Effector memory CD8-positive, alpha-beta T cell (primary cell): ENCODE measurements around the gene ACTR3C.
"Not testable (repeated sequence)": the region's sequence is repeated elsewhere in the genome, so short reads cannot be mapped to it uniquely, and the experiment has no call there.

Experiments used
- ATAC-seq: fragments of 150-1000 bp; cut with Tn5 transposase; replicated peaks from 2 replicates; pipeline ENCODE4 v1.10.0; 2021; ENCODE audit warnings: mild to moderate bottlenecking, moderate library complexity
- DNase-seq, 3 experiments: peaks; one replicate each; pipeline ENCODE4 v3.0.0; 2021
- H3K27ac Mint-ChIP-seq, 2 donors: one replicate each; pipeline ENCODE4 v1.8.0; 2022; ENCODE audit warnings: mild to moderate bottlenecking in 2 of 2, mixed read lengths in 2 of 2, moderate library complexity in 2 of 2
- H3K27me3 Mint-ChIP-seq, 2 donors: one replicate each; pipeline ENCODE4 v1.8.0; 2022; ENCODE audit warnings: mixed read lengths in 2 of 2
- H3K36me3 Mint-ChIP-seq: one replicate; pipeline ENCODE4 v1.8.0; 2022; ENCODE audit warnings: mild to moderate bottlenecking, moderate library complexity, mixed read lengths; ENCODE audit not compliant: insufficient read depth
- H3K4me1 Mint-ChIP-seq, 2 donors: one replicate each; pipeline ENCODE4 v1.8.0; 2022; ENCODE audit warnings: low read depth in 2 of 2, mixed read lengths in 2 of 2
- H3K4me3 Mint-ChIP-seq, 2 donors: one replicate each; pipeline ENCODE4 v1.8.0; 2022; ENCODE audit warnings: mild to moderate bottlenecking in 2 of 2, mixed read lengths in 2 of 2, moderate library complexity in 2 of 2
- H3K9me3 Mint-ChIP-seq, 2 donors: one replicate each; pipeline ENCODE4 v1.8.0; 2022; ENCODE audit warnings: mixed read lengths in 2 of 2

Gene ACTR3C

DNA sequence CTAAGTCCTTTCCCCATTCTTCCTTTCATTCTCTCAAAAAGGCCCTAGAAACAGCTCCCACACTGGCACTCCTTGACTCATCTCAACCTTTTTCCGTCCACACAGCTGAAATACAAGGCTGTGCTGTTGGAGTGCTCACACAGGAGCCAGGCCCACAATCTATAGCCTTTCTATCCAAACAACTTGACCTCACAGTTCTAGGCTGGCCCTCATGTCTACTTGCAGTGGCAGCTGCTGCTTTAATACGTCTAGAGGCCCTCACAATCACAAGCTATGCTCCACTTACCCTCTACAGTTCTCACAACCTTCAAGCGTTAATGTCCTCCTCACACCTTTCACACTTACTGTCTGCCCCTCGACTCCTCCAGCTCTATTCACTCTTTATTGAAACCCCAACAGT is 12.2 kb downstream of the ACTR3C start:
- H3K27me3 Mint-ChIP-seq: no peaks in the 10 kb centered on the region
- ATAC-seq (no peak), DNase-seq (no peak)
- no peaks in the 10 kb centered on the region for H3K9me3 Mint-ChIP-seq
- H3K4me1 Mint-ChIP-seq: peaks cover 3 to 6% of the 10 kb centered on the region in 2 donors
- H3K4me3 Mint-ChIP-seq: no peak overlapping the region
- no peaks in the 10 kb centered on the region for H3K36me3 Mint-ChIP-seq
- no peak overlapping the region for H3K27ac Mint-ChIP-seq

DNA sequence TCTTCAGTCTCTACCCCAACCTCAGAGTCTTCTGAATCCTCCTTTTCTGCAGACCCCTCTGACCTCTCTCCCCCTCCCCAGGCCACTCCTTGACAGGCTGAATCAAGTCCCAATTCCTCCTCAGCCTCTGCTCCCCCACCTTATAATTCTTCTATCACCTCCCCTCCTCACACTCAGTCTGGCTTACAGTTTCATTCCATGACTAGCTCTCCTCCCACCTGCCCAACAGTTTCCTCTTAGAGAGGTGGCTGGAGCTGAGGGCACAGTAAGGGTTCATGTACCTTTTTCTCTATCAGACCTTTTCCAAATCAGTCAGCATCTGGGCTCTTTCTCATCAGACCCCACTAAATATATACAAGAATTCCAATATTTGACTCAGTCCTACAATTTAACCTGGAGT is 14.8 kb downstream of the ACTR3C start:
- H3K9me3 Mint-ChIP-seq: no peaks in the 10 kb centered on the region
- H3K27me3 Mint-ChIP-seq: no peaks in the 10 kb centered on the region
- peaks cover 5 to 12% of the 10 kb centered on the region in 2 donors for H3K4me1 Mint-ChIP-seq
- no peak overlapping the region for H3K4me3 Mint-ChIP-seq
- no peak overlapping the region for H3K27ac Mint-ChIP-seq
- DNase-seq (no peak), ATAC-seq (no peak)
- H3K36me3 Mint-ChIP-seq: no peaks in the 10 kb centered on the region

DNA sequence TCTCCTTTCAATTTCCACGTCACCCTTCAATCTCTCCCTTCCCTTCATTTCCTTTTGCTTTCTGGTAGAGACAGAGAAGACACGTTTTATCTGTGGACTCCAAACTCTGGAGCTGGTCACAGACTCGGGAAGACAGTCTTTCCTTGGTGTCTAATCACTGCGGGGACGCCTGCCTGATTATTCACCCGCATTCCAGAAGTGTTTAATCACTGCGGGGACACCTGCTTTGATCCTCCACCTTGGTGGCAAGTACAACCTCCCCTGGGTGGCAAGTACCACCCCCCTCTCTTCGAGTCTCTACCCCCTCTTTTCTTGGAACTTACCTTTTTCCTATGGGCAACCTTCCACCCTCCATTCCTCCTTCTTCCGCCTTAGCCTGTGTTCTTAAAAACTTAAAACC is 15.4 kb downstream of the ACTR3C start:
- Mint-ChIP-seq H3K4me1 (peaks cover 2 to 12% of the 10 kb centered on the region in 2 donors), H3K9me3 (no peaks in the 10 kb centered on the region), H3K36me3 (no peaks in the 10 kb centered on the region), H3K27me3 (no peaks in the 10 kb centered on the region), H3K4me3 (no peak overlapping the region), H3K27ac (no peak overlapping the region)
- no peak for DNase-seq
- no peak for ATAC-seq

DNA sequence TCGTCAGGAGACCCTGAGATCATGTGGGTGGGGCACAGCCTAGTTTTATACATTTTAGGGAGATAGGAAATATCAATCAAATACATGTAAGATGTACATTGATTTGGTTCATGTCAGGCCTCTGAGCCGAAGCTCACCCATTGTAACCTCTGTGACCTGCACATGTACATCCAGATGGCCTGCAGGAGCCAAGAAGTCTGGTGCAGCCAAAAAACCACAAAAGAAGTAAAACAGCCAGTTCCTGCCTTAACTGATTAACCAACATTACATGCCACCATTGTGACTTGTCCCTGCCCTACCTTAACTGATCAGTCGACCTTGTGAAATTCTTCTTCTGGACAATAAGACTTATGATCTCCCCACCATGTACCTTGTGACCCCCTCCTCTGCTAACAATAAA is 16.2 kb downstream of the ACTR3C start:
- Mint-ChIP-seq H3K27me3 (no peaks in the 10 kb centered on the region), H3K27ac (no peak overlapping the region), H3K36me3 (no peaks in the 10 kb centered on the region), H3K4me1 (peaks cover 2 to 12% of the 10 kb centered on the region in 2 donors), H3K4me3 (no peak overlapping the region), H3K9me3 (no peaks in the 10 kb centered on the region)
- DNase-seq (no peak), ATAC-seq (no peak)

DNA sequence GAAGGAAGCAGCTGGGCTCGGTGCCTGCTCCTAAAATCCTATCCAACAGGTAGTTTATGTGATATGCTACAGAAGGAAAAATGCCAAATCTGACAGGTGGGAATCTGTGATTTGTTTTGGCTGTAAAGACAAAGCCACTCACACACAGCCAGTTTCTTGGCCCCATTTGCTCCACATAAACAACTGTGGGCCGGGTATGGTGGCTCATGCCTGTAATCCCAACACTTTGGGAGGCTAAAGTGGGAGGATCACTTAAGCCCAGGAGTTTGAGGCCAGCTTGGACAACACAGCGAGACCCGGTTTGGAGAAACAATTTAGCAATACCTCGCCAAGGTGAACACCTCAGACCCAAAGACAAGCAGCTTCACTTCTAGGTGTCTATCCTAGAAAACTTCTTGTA is 17.0 kb downstream of the ACTR3C start:
- not testable (repeated sequence) for H3K36me3 Mint-ChIP-seq, H3K27ac Mint-ChIP-seq, H3K9me3 Mint-ChIP-seq, H3K4me3 Mint-ChIP-seq, ATAC-seq, H3K27me3 Mint-ChIP-seq, DNase-seq
- peaks cover 2 to 12% of the 10 kb centered on the region in 2 donors for H3K4me1 Mint-ChIP-seq

DNA sequence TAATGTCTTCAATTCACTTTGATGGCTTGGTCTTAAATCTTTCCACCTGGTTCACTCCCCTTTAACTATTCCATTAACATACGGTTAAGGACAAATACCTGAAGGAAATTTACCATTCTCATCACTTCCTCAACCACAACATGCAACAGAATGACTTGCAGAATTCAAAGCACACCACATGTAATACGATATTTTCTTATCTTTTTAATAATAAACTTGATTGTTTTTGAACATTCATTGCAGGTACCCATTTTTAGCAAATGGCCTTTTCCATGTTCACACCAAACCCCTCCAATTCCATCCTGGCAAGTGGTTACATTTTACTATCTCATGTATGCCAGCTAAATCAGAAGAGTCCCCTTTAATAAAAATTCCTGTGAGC is 17.5 kb downstream of the ACTR3C start:
- peaks cover 2 to 12% of the 10 kb centered on the region in 2 donors for H3K4me1 Mint-ChIP-seq
- H3K4me3 Mint-ChIP-seq, ATAC-seq, H3K9me3 Mint-ChIP-seq, H3K27ac Mint-ChIP-seq, H3K27me3 Mint-ChIP-seq, H3K36me3 Mint-ChIP-seq, DNase-seq: not testable (repeated sequence)

DNA sequence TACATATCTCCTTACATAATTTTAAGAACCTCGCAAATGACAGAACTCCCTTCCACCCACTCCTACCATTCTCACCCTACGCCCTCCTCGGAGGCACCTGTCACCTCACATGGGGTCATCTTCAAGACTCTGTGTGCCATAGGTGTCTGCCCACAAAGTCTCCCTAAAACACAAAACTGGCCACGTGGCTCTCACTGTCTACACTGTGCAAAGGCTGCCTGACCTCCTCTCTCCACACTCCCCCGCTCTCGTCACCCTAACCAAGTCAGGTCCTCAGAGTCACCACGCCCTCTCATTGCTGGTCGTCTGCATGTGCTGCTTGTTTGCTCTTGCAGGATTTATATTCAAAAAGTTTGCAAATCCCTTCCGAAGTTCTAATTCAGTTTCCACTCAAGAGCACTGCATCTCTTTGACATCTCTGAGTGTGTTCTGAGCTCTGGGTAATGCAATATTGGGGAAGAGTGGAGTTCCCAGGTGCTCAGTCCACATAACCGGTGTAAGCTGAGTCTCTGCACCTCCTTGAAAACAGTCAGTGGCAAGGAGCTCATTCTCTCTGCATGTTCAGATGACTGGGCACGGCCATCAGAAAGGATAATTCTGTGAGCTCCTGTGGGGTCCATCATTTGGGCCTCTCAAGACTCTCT is 18.0 kb downstream of the ACTR3C start:
- Mint-ChIP-seq H3K27ac (peak overlapping the region in 1 of 2 donors; percentile 54), H3K4me1 (peaks cover 2 to 12% of the 10 kb centered on the region in 2 donors)
- not testable (repeated sequence) for ATAC-seq, H3K9me3 Mint-ChIP-seq, H3K36me3 Mint-ChIP-seq, H3K27me3 Mint-ChIP-seq, H3K4me3 Mint-ChIP-seq, DNase-seq

DNA sequence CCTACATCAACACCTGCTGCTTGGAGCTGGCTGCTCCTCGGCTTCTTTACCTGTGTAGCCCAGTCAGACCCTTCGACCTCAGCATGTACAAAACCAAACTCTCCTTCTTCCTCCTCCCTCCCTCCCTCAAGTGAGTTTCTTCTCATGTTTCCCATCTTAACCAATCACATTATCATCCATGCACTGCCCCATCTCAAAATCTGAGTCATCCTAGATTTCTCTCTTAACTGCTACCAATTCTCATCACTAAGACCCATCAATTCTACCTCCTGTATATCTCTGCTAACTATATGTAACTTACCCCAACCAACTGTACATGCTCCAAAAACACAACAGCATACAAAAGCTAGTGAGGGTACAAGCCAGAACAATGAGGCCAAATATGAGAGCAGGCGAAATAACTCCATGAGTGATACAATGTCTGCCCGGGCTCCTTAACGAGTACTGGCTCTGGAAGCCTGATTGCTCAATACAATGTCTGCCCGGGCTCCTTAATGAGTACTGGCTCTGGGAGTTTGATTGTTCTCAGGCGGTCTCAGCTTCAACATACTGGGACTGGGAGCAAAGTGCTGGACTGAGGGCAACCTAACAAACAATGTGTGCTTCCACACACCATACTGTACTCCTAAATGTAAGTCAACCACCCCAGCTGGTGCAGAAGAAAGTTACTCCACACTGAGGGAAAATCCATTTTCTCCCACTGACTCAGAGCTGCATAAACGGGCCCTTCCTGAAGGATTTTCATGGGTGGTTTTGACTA is 18.7 kb downstream of the ACTR3C start:
- not testable (repeated sequence) for DNase-seq, H3K4me3 Mint-ChIP-seq, H3K27me3 Mint-ChIP-seq, H3K9me3 Mint-ChIP-seq, ATAC-seq, H3K36me3 Mint-ChIP-seq
- Mint-ChIP-seq H3K4me1 (peaks cover 2 to 12% of the 10 kb centered on the region in 2 donors), H3K27ac (peak overlapping the region in 1 of 2 donors; percentile 54)

DNA sequence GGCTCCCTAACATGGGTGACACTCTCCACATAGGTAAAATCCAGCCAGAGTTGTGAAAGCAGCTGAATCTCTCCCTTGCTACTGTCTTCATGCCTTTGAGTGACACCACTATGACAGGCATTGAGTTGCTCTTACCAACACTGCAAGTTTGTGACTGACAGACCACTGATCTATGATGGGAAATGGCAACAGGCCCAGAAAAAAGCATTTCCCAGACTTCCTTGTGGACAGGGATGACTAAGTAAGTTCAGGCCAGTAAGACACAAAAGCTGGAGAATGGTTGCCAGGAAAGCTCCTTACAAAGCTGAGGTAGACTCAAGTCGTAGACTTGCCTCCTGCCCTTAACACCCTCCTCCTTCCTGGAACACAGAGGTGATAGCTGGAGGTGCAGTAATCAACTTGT is 20.4 kb downstream of the ACTR3C start:
- H3K9me3 Mint-ChIP-seq, H3K27ac Mint-ChIP-seq, DNase-seq, ATAC-seq, H3K27me3 Mint-ChIP-seq, H3K4me3 Mint-ChIP-seq, H3K36me3 Mint-ChIP-seq, H3K4me1 Mint-ChIP-seq: not testable (repeated sequence)

DNA sequence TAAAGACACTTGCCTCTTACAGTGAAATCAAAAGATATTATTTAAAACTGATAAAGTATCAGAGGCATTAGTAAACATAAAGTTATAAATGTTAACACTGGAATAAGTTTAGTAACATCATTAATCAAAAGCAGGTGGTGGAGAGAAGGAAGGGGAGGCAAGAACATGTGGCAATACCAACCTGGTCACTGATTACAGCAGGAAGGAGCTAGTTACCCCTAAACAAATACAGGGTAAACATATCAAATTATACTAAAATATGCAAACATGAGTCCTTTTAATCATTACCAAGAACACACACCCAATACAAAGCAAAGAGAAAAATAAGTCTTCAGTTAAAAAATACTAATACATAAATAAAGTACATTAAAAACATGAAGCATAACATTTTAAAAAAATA is 25.4 kb downstream of the ACTR3C start:
- not testable (repeated sequence) for H3K4me3 Mint-ChIP-seq, H3K36me3 Mint-ChIP-seq, H3K27me3 Mint-ChIP-seq, H3K9me3 Mint-ChIP-seq, H3K4me1 Mint-ChIP-seq, ATAC-seq, DNase-seq, H3K27ac Mint-ChIP-seq

DNA sequence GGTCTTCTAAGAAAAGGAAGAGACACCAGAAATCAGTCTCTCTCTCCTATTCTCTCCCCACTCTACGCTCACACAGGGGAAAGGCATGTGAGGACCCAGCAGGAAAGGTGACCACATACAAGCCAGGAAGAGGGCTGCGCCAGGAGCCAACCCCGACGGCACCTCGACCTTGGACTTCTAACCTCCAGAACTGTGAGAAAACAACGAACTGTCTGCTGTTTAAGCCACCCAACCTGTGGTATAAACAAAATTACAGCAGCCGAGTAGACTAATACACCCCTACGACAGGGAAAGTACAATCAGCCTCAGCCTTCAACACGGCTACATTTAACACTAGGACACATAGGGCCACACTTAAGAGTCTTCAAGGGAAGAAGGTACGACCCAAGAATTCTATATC is 26.5 kb downstream of the ACTR3C start:
- not testable (repeated sequence) for H3K27ac Mint-ChIP-seq, DNase-seq, H3K36me3 Mint-ChIP-seq, H3K9me3 Mint-ChIP-seq, ATAC-seq, H3K27me3 Mint-ChIP-seq, H3K4me3 Mint-ChIP-seq, H3K4me1 Mint-ChIP-seq

DNA sequence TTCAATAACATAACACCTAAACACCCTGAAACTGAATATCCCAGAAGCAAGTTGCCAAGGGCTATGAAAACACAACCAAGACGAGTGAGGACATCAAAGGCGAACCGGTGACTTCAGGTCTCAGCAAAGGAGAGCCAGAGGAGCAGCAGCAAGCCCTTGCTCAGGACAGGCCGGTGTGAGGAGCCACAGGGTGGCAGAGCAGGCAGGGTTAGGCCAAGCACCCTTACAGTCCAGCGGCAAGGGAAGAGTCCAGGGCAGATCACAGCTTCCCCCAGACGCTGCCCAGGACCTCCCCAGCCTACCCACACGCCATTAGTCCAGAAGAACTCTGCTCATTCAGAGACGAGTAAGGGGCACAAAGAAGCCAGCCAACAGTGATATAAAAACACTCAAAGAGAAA is 27.7 kb downstream of the ACTR3C start:
- not testable (repeated sequence) for H3K9me3 Mint-ChIP-seq, H3K36me3 Mint-ChIP-seq, H3K27me3 Mint-ChIP-seq, H3K4me1 Mint-ChIP-seq, ATAC-seq, DNase-seq, H3K4me3 Mint-ChIP-seq, H3K27ac Mint-ChIP-seq

DNA sequence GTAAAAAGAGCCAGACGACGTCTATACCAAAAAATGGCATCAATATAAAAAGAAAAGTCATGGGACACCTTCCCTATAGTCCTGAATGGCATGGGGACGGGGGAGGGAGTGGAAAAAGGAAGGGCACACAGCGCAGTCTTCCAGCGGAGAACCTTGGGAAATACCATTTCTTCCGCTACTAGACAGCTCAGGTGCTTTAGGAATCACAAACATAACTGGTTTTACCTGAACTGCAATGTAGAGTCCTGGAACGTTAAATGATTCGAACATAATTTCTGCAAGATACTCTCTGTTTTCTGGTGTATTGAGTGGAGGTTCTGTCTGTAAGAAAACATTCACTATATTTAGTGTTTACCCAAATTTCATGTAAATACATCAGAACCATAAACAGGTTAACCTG is 28.3 kb downstream of the ACTR3C start:
- H3K9me3 Mint-ChIP-seq, H3K4me1 Mint-ChIP-seq, H3K36me3 Mint-ChIP-seq, DNase-seq, H3K4me3 Mint-ChIP-seq, H3K27ac Mint-ChIP-seq, ATAC-seq, H3K27me3 Mint-ChIP-seq: not testable (repeated sequence)

DNA sequence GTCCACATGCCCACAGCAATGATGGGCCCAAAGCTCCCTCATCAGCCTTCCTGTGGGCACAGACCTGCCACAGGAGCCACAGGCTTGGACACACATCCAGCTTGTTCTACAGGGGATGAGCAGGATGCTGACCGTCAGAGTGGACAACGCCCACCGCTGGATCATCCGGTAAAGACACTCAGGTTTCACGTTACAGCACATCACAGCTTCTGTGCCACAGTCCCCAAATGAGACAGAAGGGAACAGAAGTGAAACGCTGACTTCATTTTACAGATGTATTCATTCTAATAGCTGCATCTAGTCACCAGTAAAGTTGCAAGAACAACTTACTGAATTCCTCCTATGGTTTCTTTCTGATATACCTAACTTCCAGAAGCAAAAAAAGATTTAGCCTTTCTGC is 33.0 kb downstream of the ACTR3C start:
- H3K9me3 Mint-ChIP-seq, ATAC-seq, H3K4me1 Mint-ChIP-seq, H3K36me3 Mint-ChIP-seq, DNase-seq, H3K27ac Mint-ChIP-seq, H3K27me3 Mint-ChIP-seq, H3K4me3 Mint-ChIP-seq: not testable (repeated sequence)
